ENCODE results near the gene ADAMTS17.
A peak's percentile ranks its signal among the peaks of the same experiment; 100 is the strongest.

The ADAMTS17 gene

GRCh38 chr15:100140527-100141308 lies 201.1 kb downstream of the ADAMTS17 start:
- TF ChIP-seq, protein P1, sequence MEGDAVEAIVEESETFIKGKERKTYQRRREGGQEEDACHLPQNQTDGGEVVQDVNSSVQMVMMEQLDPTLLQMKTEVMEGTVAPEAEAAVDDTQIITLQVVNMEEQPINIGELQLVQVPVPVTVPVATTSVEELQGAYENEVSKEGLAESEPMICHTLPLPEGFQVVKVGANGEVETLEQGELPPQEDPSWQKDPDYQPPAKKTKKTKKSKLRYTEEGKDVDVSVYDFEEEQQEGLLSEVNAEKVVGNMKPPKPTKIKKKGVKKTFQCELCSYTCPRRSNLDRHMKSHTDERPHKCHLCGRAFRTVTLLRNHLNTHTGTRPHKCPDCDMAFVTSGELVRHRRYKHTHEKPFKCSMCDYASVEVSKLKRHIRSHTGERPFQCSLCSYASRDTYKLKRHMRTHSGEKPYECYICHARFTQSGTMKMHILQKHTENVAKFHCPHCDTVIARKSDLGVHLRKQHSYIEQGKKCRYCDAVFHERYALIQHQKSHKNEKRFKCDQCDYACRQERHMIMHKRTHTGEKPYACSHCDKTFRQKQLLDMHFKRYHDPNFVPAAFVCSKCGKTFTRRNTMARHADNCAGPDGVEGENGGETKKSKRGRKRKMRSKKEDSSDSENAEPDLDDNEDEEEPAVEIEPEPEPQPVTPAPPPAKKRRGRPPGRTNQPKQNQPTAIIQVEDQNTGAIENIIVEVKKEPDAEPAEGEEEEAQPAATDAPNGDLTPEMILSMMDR (IDR thresholded peaks at IDR 0.05; ENCODE audit: low read length, missing control alignments) = no peak
- no peak for DNase-seq (ENCODE audit: low read depth)
- no peak overlapping the region for H3K4me3 ChIP-seq (replicated peaks; ENCODE audit: low read depth, low read length)

DNA sequence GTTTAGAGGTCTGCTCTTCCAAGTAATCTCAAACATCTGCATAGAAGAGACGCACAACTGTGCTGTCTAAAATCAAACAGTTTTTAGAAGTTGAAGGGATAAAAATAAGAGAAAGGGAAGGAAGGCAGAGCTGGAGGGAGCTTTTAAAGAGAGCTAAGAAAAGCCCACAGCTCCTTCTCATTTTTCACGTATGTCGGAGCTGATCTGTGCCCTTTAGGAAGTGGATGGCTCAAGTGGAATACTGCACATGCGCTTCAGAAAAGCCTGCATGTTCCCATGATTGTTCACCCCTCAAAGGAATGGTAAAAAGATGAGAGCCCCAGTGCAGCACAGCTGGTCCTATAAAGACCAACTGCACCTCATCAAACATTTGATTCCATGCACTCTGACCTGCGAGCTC lies 207.2 kb downstream of the ADAMTS17 start:
- no peak for DNase-seq (ENCODE audit: low read depth)
- H3K4me3 ChIP-seq (replicated peaks; ENCODE audit: low read depth, low read length) = no peak overlapping the region
- TF ChIP-seq, protein P1 (IDR thresholded peaks at IDR 0.05; ENCODE audit: low read length, missing control alignments) = no peak

- TF ChIP-seq, protein P1 (IDR thresholded peaks at IDR 0.05; ENCODE audit: low read length, missing control alignments) = no peak
- no peak overlapping the region for H3K4me3 ChIP-seq (replicated peaks; ENCODE audit: low read depth, low read length)
- no peak for DNase-seq (ENCODE audit: low read depth)
Measured at GRCh38 chr15:100134089-100134583, 207.6 kb downstream of the ADAMTS17 start.

- DNase-seq (ENCODE audit: low read depth) = no peak
- no peak overlapping the region for H3K4me3 ChIP-seq (replicated peaks; ENCODE audit: low read depth, low read length)
- TF ChIP-seq, protein P1 (IDR thresholded peaks at IDR 0.05; ENCODE audit: low read length, missing control alignments) = no peak
Measured at GRCh38 chr15:100133001-100133400, 208.8 kb downstream of the ADAMTS17 start.

- DNase-seq (ENCODE audit: low read depth) = no peak
- H3K4me3 ChIP-seq (replicated peaks; ENCODE audit: low read depth, low read length) = no peak overlapping the region
- TF ChIP-seq, protein P1 (IDR thresholded peaks at IDR 0.05; ENCODE audit: low read length, missing control alignments) = no peak
Measured at GRCh38 chr15:100132309-100132708, 209.5 kb downstream of the ADAMTS17 start.

GRCh38 chr15:100131321-100132224 lies 210.2 kb downstream of the ADAMTS17 start:
- TF ChIP-seq, protein P1 (IDR thresholded peaks at IDR 0.05; ENCODE audit: low read length, missing control alignments) = peak; percentile 48
- peak; percentile 55 for DNase-seq (ENCODE audit: low read depth)
- H3K4me3 ChIP-seq (replicated peaks; ENCODE audit: low read depth, low read length) = peak overlapping the region; percentile 47
